Gastroesophageal sphincter (tissue), 4 donors: ENCODE measurements around the gene ATRN. TPM values are rescaled to one million over a fixed set of nuclear protein-coding genes. Genes with fewer than 3 reads are reported as not detected.
A peak's percentile ranks its signal among the peaks of the same experiment; 100 is the strongest.

Experiments used
- ATAC-seq: fragments of 150-250 bp; one replicate; pipeline ENCODE4 v1.9.1; 2016; ENCODE audit warnings: mild to moderate bottlenecking, moderate library complexity
- H3K27ac ChIP-seq, 4 donors: fragments of 200-600 bp; sonication (generic) in 3 of 4; 1 replicate in 3 of 4; 2 replicates in 1 of 4; pipeline ENCODE4 v1.5.1; 2016 to 2019
- H3K27me3 ChIP-seq: fragments of 200-600 bp; sonication (generic); one replicate; pipeline ENCODE4 v1.5.1; 2019
- H3K36me3 ChIP-seq, 2 donors: fragments of 200-600 bp; sonication (generic); one replicate each; pipeline ENCODE4 v1.5.1; 2019; ENCODE audit warnings: control low read depth in 1 of 2
- H3K4me1 ChIP-seq, 3 donors: fragments of 200-600 bp; sonication (generic); 1 replicate in 2 of 3; 2 replicates in 1 of 3; pipeline ENCODE4 v1.5.1; 2016 to 2019; ENCODE audit warnings: control low read depth in 2 of 3
- H3K4me3 ChIP-seq, 2 donors: fragments of 200-600 bp; sonication (generic); one replicate each; pipeline ENCODE4 v1.5.1; 2019; ENCODE audit warnings: mild to moderate bottlenecking in 1 of 2, moderate library complexity in 1 of 2
- H3K9me3 ChIP-seq, 3 donors: fragments of 200-600 bp; sonication (generic); one replicate each; pipeline ENCODE4 v1.5.1; 2017 to 2019; ENCODE audit warnings: control low read depth in 2 of 3
- EP300 ChIP-seq: sonication (generic); formaldehyde crosslinking; IDR thresholded peaks from one replicate; pipeline ENCODE4 v1.6.1; 2017; ENCODE audit warnings: antibody characterized with exemption, mild to moderate bottlenecking
- POLR2A ChIP-seq, 2 donors: fragments of 450-650 bp; IDR thresholded peaks; one replicate each; pipeline ENCODE4 v1.6.1; 2017; ENCODE audit warnings: antibody characterized with exemption in 2 of 2, mild to moderate bottlenecking in 2 of 2, moderate library complexity in 1 of 2
- POLR2AphosphoS5 ChIP-seq: sonication (generic); formaldehyde crosslinking; IDR thresholded peaks from one replicate; pipeline ENCODE4 v1.6.1; 2017; ENCODE audit warnings: antibody characterized with exemption
- WGBS, 2 donors: methylation state at CpG; one replicate each; pipeline ENCODE4 v1.1.5; 2018; ENCODE audit warnings: low coverage in 1 of 2; 5-methylcytosine and 5-hydroxymethylcytosine counted together
- total RNA-seq, 4 donors: library from RNA; depleted of rRNA; stranded (reverse); fragments of >200 nt; gene quantifications; one replicate each; pipeline ENCODE4 v1.1.0, GENCODE V29; 2016
- TF ChIP-seq, protein P1 (sequence below), 4 experiments: fragments of 200-600 bp in 2 of 4; fragments of 450-650 bp in 2 of 4; sonication (generic) in 1 of 4; IDR thresholded peaks; one replicate each; pipeline ENCODE4 v1.5.1; 2017 to 2019; ENCODE audit warnings: antibody characterized with exemption in 4 of 4, mild to moderate bottlenecking in 2 of 4, moderate library complexity in 2 of 4

ATRN gene
- total RNA-seq, 4 donors from 2014 or later: 16.7 to 22.2 (median 19.4) TPM

- no peak for ATAC-seq
- Histone ChIP-seq H3K9me3 (no peaks in the 10 kb centered on the region), H3K27ac (no peak overlapping the region), H3K27me3 (peaks cover 8% of the 10 kb centered on the region), H3K4me3 (no peak overlapping the region), H3K4me1 (peaks cover 0 to 4% (median 3%) of the 10 kb centered on the region in 3 donors), H3K36me3 (no peaks in the 10 kb centered on the region)
- TF ChIP-seq POLR2A (IDR thresholded peaks at IDR 0.05) (no peak), POLR2AphosphoS5 (no peak), EP300 (no peak)
- TF ChIP-seq, protein P1, sequence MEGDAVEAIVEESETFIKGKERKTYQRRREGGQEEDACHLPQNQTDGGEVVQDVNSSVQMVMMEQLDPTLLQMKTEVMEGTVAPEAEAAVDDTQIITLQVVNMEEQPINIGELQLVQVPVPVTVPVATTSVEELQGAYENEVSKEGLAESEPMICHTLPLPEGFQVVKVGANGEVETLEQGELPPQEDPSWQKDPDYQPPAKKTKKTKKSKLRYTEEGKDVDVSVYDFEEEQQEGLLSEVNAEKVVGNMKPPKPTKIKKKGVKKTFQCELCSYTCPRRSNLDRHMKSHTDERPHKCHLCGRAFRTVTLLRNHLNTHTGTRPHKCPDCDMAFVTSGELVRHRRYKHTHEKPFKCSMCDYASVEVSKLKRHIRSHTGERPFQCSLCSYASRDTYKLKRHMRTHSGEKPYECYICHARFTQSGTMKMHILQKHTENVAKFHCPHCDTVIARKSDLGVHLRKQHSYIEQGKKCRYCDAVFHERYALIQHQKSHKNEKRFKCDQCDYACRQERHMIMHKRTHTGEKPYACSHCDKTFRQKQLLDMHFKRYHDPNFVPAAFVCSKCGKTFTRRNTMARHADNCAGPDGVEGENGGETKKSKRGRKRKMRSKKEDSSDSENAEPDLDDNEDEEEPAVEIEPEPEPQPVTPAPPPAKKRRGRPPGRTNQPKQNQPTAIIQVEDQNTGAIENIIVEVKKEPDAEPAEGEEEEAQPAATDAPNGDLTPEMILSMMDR (IDR thresholded peaks at IDR 0.05): no peak
- WGBS, 2 donors: 25 to 40% methylated on average over 1 of the region's 1 CpG
Measured at GRCh38 chr20:3465301-3465700, 5.5 kb upstream of the ATRN start.

DNA sequence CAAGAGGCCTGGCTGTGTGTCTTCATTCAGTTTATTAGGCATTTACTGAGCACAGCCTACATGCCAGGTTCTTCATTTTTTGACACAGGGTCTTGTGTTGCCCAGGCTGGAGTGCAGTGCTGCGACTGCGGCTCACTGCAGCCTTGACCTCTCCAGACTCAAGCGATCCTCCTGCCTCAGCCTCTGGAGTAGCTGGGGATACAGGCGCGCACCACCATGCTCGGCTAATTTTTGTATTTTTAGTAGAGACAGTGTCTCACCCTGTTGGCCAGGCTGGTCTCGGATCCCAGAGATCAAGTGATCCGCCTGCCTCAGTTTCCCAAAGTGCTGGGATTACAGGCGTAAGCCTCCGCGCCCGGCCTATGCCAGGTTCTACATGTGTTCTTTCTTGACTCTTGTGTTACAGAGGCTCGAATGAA is 601 bp upstream of the ATRN start:
- 20 to 46% methylated on average over 2 to 6 of the region's 13 CpGs for WGBS, 2 donors
- TF ChIP-seq, protein P1 (IDR thresholded peaks at IDR 0.05): no peak
- TF ChIP-seq EP300 (no peak), POLR2A (IDR thresholded peaks at IDR 0.05) (no peak), POLR2AphosphoS5 (no peak)
- H3K4me1 ChIP-seq: peaks cover 5 to 36% (median 21%) of the 10 kb centered on the region in 3 donors
- ATAC-seq: no peak
- H3K9me3 ChIP-seq: no peaks in the 10 kb centered on the region
- no peaks in the 10 kb centered on the region for H3K36me3 ChIP-seq
- H3K4me3 ChIP-seq: peak overlapping the region; percentile 65 to 100
- peaks cover 5% of the 10 kb centered on the region for H3K27me3 ChIP-seq
- H3K27ac ChIP-seq: peak overlapping the region; percentile 5 to 88 (median 86)

- Histone ChIP-seq H3K9me3 (no peaks in the 10 kb centered on the region), H3K4me1 (peaks cover 5 to 36% (median 21%) of the 10 kb centered on the region in 3 donors), H3K27me3 (no peaks in the 10 kb centered on the region), H3K36me3 (no peaks in the 10 kb centered on the region), H3K4me3 (peak overlapping the region; percentile 65 to 100), H3K27ac (peak overlapping the region; percentile 1 to 88 (median 86))
- no peak for TF ChIP-seq POLR2A (IDR thresholded peaks at IDR 0.05)
- TF ChIP-seq POLR2AphosphoS5: no peak
- no peak for TF ChIP-seq EP300
- TF ChIP-seq, protein P1 (IDR thresholded peaks at IDR 0.05): no peak
- ATAC-seq: no peak
- 0% methylated on average over 2 to 16 of the region's 30 CpGs for WGBS, 2 donors
Measured at GRCh38 chr20:3471397-3472021, 691 bp downstream of the ATRN start.

GRCh38 chr20:3472105-3472504 is 1.3 kb downstream of the ATRN start:
- peaks cover 5 to 36% (median 21%) of the 10 kb centered on the region in 3 donors for H3K4me1 ChIP-seq
- no peaks in the 10 kb centered on the region for H3K27me3 ChIP-seq
- no peak overlapping the region for H3K27ac ChIP-seq
- peak overlapping the region; percentile 65 to 100 for H3K4me3 ChIP-seq
- H3K9me3 ChIP-seq: no peaks in the 10 kb centered on the region
- H3K36me3 ChIP-seq: no peaks in the 10 kb centered on the region
- 64 to 73% methylated on average over 3 of the region's 3 CpGs for WGBS, 2 donors
- TF ChIP-seq POLR2A (IDR thresholded peaks at IDR 0.05) (no peak), EP300 (no peak), POLR2AphosphoS5 (no peak)
- TF ChIP-seq, protein P1 (IDR thresholded peaks at IDR 0.05): no peak
- ATAC-seq: no peak

- Histone ChIP-seq H3K4me1 (peaks cover 5 to 36% (median 21%) of the 10 kb centered on the region in 3 donors), H3K4me3 (no peak overlapping the region), H3K27ac (no peak overlapping the region), H3K27me3 (no peaks in the 10 kb centered on the region), H3K36me3 (no peaks in the 10 kb centered on the region), H3K9me3 (no peaks in the 10 kb centered on the region)
- WGBS, 2 donors: 88 to 100% methylated on average over 1 to 6 of the region's 6 CpGs
- no peak for ATAC-seq
- TF ChIP-seq EP300 (no peak), POLR2AphosphoS5 (no peak), POLR2A (IDR thresholded peaks at IDR 0.05) (no peak)
Measured at GRCh38 chr20:3473324-3473723, 2.5 kb downstream of the ATRN start.
